ENCODE results near the gene TYMS. TPM values are rescaled to one million over a fixed set of nuclear protein-coding genes. Genes with fewer than 3 reads are reported as not detected.

Gene TYMS
- polyA plus RNA-seq, 3 donors: 114 to 155 (median 150) TPM

GRCh38 chr18:629269-630150, 27.9 kb upstream of the TYMS start:
- DNase-seq (ENCODE audit: extremely low read depth in 1 of 11, low read depth in 9 of 11, low spot score in 4 of 11): no peak

GRCh38 chr18:631560-631959, 25.9 kb upstream of the TYMS start:
- DNase-seq (ENCODE audit: extremely low read depth in 1 of 11, low read depth in 9 of 11, low spot score in 4 of 11): no peak

DNA sequence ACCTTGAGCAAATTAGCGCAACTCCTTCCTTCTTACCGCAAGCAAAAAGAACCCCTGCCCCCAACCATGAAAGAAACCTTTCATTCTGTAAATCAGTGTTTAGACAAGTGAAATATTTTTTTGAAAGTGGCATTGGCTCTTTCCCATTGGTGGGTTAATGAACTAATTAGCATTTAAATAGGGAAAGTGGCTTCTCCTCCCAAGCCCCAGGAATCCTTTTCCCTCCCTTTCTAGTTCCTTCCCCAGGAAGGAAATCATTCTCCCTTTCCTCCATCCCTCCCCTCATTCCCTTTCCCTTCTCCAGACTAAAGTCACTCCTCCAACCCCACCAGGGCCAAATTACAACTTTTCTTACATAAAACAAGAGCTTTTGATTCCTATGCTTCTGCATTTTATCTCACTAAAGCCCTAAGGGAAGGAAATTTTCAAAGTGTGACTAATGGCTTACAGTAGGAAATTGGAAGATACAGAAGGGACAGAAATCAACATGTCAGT, 22.9 kb upstream of the TYMS start:
- DNase-seq (ENCODE audit: extremely low read depth in 1 of 11, low read depth in 9 of 11, low spot score in 4 of 11): no peak

DNA sequence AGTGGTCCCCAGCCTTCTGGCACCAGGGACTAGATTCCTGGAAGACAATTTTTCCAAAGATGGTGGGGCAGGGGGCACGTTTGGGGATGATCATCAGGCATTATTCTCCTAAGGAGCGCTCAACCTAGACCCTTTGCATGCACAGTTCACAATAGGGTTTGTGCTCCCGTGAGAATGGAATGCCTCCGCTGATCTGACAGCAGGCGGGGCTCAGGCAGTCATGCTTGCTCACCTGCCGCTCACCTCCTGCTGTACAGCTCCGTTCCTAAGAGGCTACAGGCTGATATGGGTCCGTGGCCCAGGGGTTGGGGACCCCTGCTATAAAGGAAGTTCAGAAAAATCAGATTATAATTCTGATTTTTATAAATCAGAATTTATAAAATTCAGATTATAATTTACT, 22.3 kb upstream of the TYMS start:
- DNase-seq (ENCODE audit: extremely low read depth in 1 of 11, low read depth in 9 of 11, low spot score in 4 of 11): no peak

- no peak for DNase-seq (ENCODE audit: extremely low read depth in 1 of 11, low read depth in 9 of 11, low spot score in 4 of 11)
Measured at GRCh38 chr18:641224-641623, 16.2 kb upstream of the TYMS start.

GRCh38 chr18:644395-645004, 13.0 kb upstream of the TYMS start:
- no peak for DNase-seq (ENCODE audit: extremely low read depth in 1 of 11, low read depth in 9 of 11, low spot score in 4 of 11)

DNA sequence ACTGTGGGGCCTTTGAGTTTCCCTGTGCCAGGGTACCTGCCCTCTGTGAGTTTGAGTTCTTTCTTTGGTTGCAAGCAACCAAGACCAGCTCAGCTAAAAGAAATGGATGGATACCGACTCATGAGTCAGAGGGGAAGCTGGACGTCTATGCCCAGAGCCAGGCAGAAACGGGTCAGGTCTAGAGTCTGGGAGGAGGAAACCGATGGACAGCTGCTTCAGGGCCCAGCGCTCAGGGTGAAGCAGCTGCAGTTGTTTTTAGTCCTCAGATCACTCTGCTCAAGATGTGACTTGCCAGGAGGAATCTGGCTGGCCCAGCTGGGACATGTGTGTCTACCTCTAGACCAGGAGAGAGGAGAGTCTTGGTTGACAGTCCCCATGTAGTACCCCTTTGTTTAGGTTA, 10.1 kb upstream of the TYMS start:
- no peak for DNase-seq (ENCODE audit: extremely low read depth in 1 of 11, low read depth in 9 of 11, low spot score in 4 of 11)

- no peak for DNase-seq (ENCODE audit: extremely low read depth in 1 of 11, low read depth in 9 of 11, low spot score in 4 of 11)
Measured at GRCh38 chr18:649341-649740, 8.1 kb upstream of the TYMS start.

GRCh38 chr18:650428-650858, 7.0 kb upstream of the TYMS start:
- DNase-seq (ENCODE audit: extremely low read depth in 1 of 11, low read depth in 9 of 11, low spot score in 4 of 11): no peak

DNA sequence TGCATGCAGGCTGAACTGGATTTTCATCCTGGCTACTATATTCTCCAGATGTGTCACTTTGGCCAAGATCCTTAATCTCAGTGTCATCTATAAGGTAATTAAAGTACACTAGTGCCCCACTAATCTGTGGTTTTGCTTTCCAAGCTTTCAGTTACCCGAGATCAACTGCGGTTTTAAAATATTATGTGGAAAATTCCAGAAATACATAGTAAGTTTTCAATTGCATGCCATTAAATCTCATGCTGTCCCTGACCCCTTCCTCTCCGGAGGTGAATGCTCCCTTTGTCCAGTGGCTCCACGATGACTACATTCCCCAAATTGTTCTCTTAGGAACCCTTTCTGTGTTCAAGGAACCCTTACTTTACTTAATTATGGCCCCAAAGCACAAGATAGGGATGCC, 5.3 kb upstream of the TYMS start:
- DNase-seq (ENCODE audit: extremely low read depth in 1 of 11, low read depth in 9 of 11, low spot score in 4 of 11): no peak

DNA sequence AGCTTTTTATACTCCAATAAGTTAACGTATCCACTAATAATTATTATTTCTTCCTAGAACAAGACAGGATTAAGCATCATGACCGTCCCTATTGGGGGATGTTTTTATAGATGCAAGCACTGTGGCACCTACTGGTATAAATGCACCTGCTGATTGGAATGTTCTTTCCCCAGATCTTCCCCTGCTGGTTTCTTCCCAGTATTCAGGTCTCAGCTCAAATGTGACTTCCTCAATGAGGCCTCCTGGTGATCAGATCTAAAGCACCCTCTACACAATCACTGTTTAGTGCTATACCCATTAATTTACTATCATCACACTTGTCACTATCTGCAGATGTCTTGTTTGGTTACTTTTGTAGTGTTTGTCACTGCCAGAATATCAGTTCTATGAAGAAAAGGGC, 3.9 kb upstream of the TYMS start:
- no peak for DNase-seq (ENCODE audit: extremely low read depth in 1 of 11, low read depth in 9 of 11, low spot score in 4 of 11)

DNA sequence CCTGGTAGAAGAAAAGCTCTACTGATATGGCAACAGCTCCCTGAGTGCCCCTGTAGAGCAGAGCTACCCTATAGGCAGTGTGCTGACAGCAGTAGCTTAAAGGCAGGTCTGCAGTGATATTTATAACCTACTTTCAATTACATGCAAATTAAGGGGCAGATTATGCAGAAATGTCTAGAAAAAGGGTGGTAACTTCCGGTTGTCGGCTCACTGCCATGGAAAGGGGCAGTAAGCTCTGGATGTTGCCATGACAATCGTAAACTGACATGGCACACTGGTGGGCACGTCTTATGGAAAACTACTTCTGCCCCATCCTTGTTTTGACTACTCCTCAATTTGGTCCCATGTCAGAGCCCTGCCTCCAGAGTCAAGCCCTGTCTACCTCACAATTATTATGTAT, 2.9 kb upstream of the TYMS start:
- DNase-seq (ENCODE audit: extremely low read depth in 1 of 11, low read depth in 9 of 11, low spot score in 4 of 11): no peak

DNA sequence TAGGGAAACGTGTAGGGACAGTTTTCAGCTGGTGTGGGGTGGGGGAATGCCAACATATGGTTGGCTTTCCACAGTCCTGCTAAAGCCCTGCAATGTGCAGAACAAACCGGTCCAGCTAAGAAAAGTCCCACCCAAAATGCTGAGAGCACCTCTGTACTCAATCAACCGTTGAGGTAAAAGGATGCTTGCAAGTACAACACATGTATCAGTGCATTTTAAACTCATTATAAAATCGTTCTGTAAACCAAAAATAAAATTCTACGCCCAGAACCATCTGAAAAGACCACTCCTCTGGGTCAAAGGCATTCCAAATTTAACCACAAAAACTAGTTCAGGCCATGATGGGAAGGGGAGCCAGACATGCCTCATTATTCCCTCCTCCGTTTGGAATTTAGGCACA, 2.0 kb upstream of the TYMS start:
- no peak for DNase-seq (ENCODE audit: extremely low read depth in 1 of 11, low read depth in 9 of 11, low spot score in 4 of 11)

DNA sequence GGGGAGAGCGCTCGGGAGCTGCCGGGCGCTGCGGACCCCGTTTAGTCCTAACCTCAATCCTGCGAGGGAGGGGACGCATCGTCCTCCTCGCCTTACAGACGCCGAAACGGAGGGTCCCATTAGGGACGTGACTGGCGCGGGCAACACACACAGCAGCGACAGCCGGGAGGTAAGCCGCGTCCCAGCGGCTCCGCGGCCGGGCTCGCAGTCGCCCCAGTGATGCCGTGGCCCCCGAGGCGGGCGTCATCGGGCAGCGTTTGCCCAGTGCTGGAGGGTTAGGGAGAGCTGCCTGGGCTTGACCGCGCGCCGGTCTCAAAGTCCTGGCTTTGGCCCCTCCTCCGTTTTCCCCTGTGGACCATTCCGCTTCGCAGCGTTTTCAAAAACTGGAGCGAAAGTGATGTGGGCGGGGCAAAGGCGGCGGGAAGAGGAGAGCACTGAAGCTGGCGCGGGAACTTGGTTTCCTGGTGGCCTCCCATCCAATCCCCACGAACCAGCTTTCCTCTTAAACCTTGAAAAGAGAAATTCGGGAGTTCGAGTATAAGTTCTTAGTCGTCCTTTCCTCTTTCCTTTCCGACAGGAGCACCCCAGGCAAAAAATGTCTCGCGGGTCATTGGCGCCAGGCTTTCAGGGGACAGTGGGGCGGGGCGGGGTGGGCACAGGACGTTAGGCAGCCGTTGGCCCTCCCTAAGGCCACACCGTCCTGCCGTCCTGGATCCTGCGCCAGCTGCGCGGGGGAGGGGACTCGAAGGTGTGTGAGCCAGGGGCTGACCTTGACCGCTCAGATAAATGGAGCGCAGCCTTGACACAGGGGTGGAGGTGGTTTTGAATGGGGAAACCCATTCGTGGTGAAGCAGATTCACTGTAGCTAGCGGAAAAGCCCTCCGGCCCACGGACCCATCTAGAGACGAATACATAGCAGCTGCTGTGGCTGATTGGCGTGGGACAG, 821 bp downstream of the TYMS start:
- DNase-seq (ENCODE audit: extremely low read depth in 1 of 11, low read depth in 9 of 11, low spot score in 4 of 11): peak; percentile 66 to 93 (median 86)

DNA sequence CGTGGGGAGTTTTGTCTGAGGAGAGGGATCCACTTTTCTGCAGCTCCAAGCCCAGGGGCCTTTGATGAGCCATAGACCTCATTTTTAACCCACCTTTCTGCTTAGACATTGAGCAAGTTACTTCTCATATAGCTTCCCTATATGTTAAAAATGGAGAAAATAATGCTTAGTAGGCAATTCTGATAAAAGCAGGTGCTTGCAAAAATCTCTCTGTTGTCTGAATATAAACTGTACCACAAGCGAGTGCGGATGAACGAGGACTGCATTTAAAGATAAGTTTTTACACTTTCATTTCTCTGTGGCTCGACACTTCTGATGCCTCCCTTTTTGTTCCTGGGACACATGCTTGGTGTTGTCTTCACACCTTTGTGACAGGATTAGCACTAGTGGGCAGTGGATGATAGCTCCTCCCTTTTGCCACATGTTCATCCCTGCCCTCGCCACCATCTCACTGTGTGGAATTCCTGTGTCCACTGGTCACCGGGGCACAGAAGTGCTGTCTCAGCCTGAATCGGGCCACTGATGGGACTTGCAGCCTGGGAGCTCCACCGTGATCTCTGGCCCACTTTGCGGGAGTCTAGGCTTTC, 1.6 kb downstream of the TYMS start:
- no peak for DNase-seq (ENCODE audit: extremely low read depth in 1 of 11, low read depth in 9 of 11, low spot score in 4 of 11)

- no peak for DNase-seq (ENCODE audit: extremely low read depth in 1 of 11, low read depth in 9 of 11, low spot score in 4 of 11)
Measured at GRCh38 chr18:659597-659996, 2.1 kb downstream of the TYMS start.

DNA sequence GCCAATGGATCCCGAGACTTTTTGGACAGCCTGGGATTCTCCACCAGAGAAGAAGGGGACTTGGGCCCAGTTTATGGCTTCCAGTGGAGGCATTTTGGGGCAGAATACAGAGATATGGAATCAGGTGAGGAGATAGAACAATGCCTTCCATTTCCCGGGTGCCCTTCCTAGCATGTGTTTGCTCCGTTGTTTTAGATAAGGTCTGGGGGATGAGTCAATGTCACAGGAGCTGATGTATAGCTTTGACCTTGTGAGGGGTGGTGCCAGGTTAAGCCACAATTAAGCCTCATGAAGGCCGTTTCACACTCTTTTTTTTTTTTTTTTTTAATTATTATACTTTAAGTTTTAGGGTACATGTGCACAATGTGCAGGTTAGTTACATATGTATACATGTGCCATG, 4.7 kb downstream of the TYMS start:
- DNase-seq (ENCODE audit: extremely low read depth in 1 of 11, low read depth in 9 of 11, low spot score in 4 of 11): no peak

DNA sequence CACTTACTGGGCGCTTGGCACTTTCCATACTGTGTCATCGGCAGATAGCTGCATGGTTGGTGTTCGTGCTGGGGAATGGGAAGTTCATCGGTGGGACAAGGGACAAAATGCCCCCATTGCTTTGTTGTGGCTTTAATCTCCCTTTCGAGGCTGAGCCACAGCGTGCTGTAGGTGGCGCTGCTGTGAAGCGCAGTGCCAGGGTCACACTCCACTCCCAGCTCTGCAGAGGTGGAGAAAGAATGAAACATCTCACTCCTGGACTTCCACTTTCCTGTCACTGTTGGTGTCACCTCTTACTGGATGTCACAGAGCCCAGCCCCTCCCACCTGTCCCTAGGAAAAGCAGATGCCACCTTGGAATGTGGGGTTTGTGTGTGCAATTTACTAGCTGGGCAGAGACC, 8.7 kb downstream of the TYMS start:
- no peak for DNase-seq (ENCODE audit: extremely low read depth in 1 of 11, low read depth in 9 of 11, low spot score in 4 of 11)

- DNase-seq (ENCODE audit: extremely low read depth in 1 of 11, low read depth in 9 of 11, low spot score in 4 of 11): no peak
Measured at GRCh38 chr18:666628-667027, 9.2 kb downstream of the TYMS start.
